Smooth muscle cell (in vitro differentiated cells): ENCODE results near the gene UPF3A. TPM values are rescaled to one million over a fixed set of nuclear protein-coding genes. Genes with fewer than 3 reads are reported as not detected.

Experiments used
- DNase-seq: peaks from one replicate; lab custom pipeline; 2025; ENCODE audit not compliant: unreplicated experiment; lab: John Stamatoyannopoulos, UW
- H2AFZ ChIP-seq: fragments of 200-600 bp; sonication (generic); 2 replicates; pipeline ENCODE4 v1.6.0; 2016; ENCODE audit warnings: antibody characterized with exemption, low read depth, mild to moderate bottlenecking
- H3F3A ChIP-seq: fragments of 200-600 bp; sonication (generic); 2 replicates; pipeline ENCODE4 v1.6.0; 2017; ENCODE audit warnings: antibody characterized with exemption, low read depth
- H3K27ac ChIP-seq: fragments of 200-600 bp; sonication (generic); 2 replicates; pipeline ENCODE4 v1.5.1; 2016; ENCODE audit warnings: low read depth, mild to moderate bottlenecking
- H3K27me3 ChIP-seq: fragments of 200-600 bp; sonication (generic); 2 replicates; pipeline ENCODE4 v1.6.1; 2016; ENCODE audit warnings: low read depth, mild to moderate bottlenecking
- H3K36me3 ChIP-seq: fragments of 200-600 bp; sonication (generic); 2 replicates; pipeline ENCODE4 v1.5.1; 2016; ENCODE audit warnings: low read depth
- H3K4me1 ChIP-seq: fragments of 200-600 bp; sonication (generic); 2 replicates; pipeline ENCODE4 v1.5.1; 2016; ENCODE audit warnings: low read depth
- H3K4me2 ChIP-seq: fragments of 200-600 bp; sonication (generic); 2 replicates; pipeline ENCODE4 v1.6.0; 2016; ENCODE audit warnings: mild to moderate bottlenecking
- H3K4me3 ChIP-seq: fragments of 200-600 bp; sonication (generic); 2 replicates; pipeline ENCODE4 v1.5.1; 2016; ENCODE audit warnings: mild to moderate bottlenecking
- H3K79me2 ChIP-seq: fragments of 200-600 bp; sonication (generic); 2 replicates; pipeline ENCODE4 v1.6.0; 2016; ENCODE audit warnings: low read depth, mild to moderate bottlenecking
- H3K9ac ChIP-seq: fragments of 200-600 bp; sonication (generic); 2 replicates; pipeline ENCODE4 v1.6.0; 2016; ENCODE audit warnings: low read depth
- H3K9me3 ChIP-seq: fragments of 200-600 bp; sonication (generic); replicated peaks from 2 replicates; pipeline ENCODE4 v1.5.1; 2016; ENCODE audit warnings: low read depth
- H4K20me1 ChIP-seq: fragments of 200-600 bp; sonication (generic); 2 replicates; pipeline ENCODE4 v1.6.0; 2016; ENCODE audit warnings: low read depth
- CTCF ChIP-seq: fragments of 200-600 bp; sonication (generic); IDR thresholded peaks from 2 replicates; pipeline ENCODE4 v1.5.1; 2017; ENCODE audit warnings: borderline replicate concordance, mild to moderate bottlenecking, antibody characterized with exemption; ENCODE audit not compliant: insufficient read depth, poor library complexity, severe bottlenecking
- WGBS: methylation state at CpG from one replicate; pipeline ENCODE4 v1.1.7; 2016; ENCODE audit warnings: low lambda C conversion rate; 5-methylcytosine and 5-hydroxymethylcytosine counted together
- polyA plus RNA-seq: library from polyadenylated mRNA; unstranded; fragments of >200 nt; fragmentation: Nextera tagmentation; extraction: Ambion mirVana; gene quantifications from 2 replicates; pipeline ENCODE4 v1.2.1, GENCODE V29; 2016
- total RNA-seq: library from RNA; depleted of rRNA; stranded (reverse); fragments of >200 nt; gene quantifications from 2 replicates; pipeline ENCODE4 v1.2.3, GENCODE V29; 2014

UPF3A gene
- total and polyA plus RNA-seq, 2 experiments from 2014 or later = 22.4 to 34.1 TPM

DNA sequence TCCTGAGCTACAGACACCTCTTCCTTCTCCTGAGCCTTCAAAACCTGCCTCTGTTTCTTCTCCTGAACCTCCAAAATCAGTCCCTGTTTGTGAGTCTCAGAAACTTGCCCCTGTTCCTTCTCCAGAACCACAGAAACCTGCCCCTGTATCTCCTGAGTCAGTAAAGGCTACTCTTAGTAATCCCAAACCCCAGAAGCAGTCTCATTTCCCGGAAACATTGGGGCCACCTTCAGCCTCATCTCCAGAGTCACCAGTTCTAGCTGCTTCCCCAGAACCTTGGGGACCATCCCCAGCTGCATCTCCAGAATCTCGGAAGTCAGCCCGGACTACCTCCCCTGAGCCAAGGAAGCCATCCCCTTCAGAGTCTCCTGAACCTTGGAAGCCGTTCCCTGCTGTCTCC lies 42.9 kb downstream of the UPF3A start:
- no peaks in the 10 kb centered on the region for H3K9me3 ChIP-seq
- no peaks in the 10 kb centered on the region for H3K4me1 ChIP-seq
- H3K36me3 ChIP-seq = peaks cover 25% of the 10 kb centered on the region
- H3K4me3 ChIP-seq = no peak overlapping the region
- H3K79me2 ChIP-seq = peaks cover 20% of the 10 kb centered on the region
- no peak for TF ChIP-seq CTCF
- H3K27me3 ChIP-seq = no peaks in the 10 kb centered on the region
- H3K4me2 ChIP-seq = no peak overlapping the region
- WGBS = 98% methylated on average over 4 of the region's 4 CpGs
- H2AFZ ChIP-seq = no peak overlapping the region
- no peaks in the 10 kb centered on the region for H3F3A ChIP-seq
- H4K20me1 ChIP-seq = peaks cover 11% of the 10 kb centered on the region
- no peak overlapping the region for H3K27ac ChIP-seq
- DNase-seq = no peak
- H3K9ac ChIP-seq = no peak overlapping the region

GRCh38 chr13:114325729-114326128 lies 44.3 kb downstream of the UPF3A start:
- H3K27me3 ChIP-seq = no peaks in the 10 kb centered on the region
- H3F3A ChIP-seq = no peaks in the 10 kb centered on the region
- TF ChIP-seq CTCF = no peak
- H3K4me1 ChIP-seq = no peaks in the 10 kb centered on the region
- no peak overlapping the region for H3K4me3 ChIP-seq
- H3K9me3 ChIP-seq = no peaks in the 10 kb centered on the region
- no peak overlapping the region for H2AFZ ChIP-seq
- no peak overlapping the region for H3K9ac ChIP-seq
- H3K27ac ChIP-seq = no peak overlapping the region
- no peaks in the 10 kb centered on the region for H4K20me1 ChIP-seq
- no peak overlapping the region for H3K4me2 ChIP-seq
- WGBS = 83% methylated on average over 3 of the region's 3 CpGs
- peaks cover 10% of the 10 kb centered on the region for H3K79me2 ChIP-seq
- peaks cover 25% of the 10 kb centered on the region for H3K36me3 ChIP-seq
- no peak for DNase-seq

GRCh38 chr13:114328034-114328433 lies 46.6 kb downstream of the UPF3A start:
- peaks cover 2% of the 10 kb centered on the region for H3F3A ChIP-seq
- no peak for TF ChIP-seq CTCF
- H3K4me3 ChIP-seq = no peak overlapping the region
- no peaks in the 10 kb centered on the region for H4K20me1 ChIP-seq
- no peaks in the 10 kb centered on the region for H3K9me3 ChIP-seq
- DNase-seq = no peak
- no peak overlapping the region for H2AFZ ChIP-seq
- H3K27me3 ChIP-seq = no peaks in the 10 kb centered on the region
- H3K9ac ChIP-seq = no peak overlapping the region
- peaks cover under 1% of the 10 kb centered on the region for H3K4me1 ChIP-seq
- WGBS = 80% methylated on average over 6 of the region's 6 CpGs
- no peak overlapping the region for H3K27ac ChIP-seq
- no peak overlapping the region for H3K4me2 ChIP-seq
- no peaks in the 10 kb centered on the region for H3K79me2 ChIP-seq
- H3K36me3 ChIP-seq = peaks cover 13% of the 10 kb centered on the region

- H3K27ac ChIP-seq = no peak overlapping the region
- H4K20me1 ChIP-seq = no peaks in the 10 kb centered on the region
- no peaks in the 10 kb centered on the region for H3K27me3 ChIP-seq
- DNase-seq = no peak
- no peak overlapping the region for H3K4me2 ChIP-seq
- peaks cover 3% of the 10 kb centered on the region for H3F3A ChIP-seq
- H3K9me3 ChIP-seq = no peaks in the 10 kb centered on the region
- no peak overlapping the region for H2AFZ ChIP-seq
- H3K4me1 ChIP-seq = peaks cover 6% of the 10 kb centered on the region
- H3K79me2 ChIP-seq = no peaks in the 10 kb centered on the region
- no peak overlapping the region for H3K9ac ChIP-seq
- TF ChIP-seq CTCF = no peak
- H3K36me3 ChIP-seq = peaks cover 10% of the 10 kb centered on the region
- no peak overlapping the region for H3K4me3 ChIP-seq
- 100% methylated on average over 1 of the region's 1 CpG for WGBS
Observed at GRCh38 chr13:114328595-114328994, 47.2 kb downstream of the UPF3A start.
